HG03108 (cell line): Measurements from ENCODE around the gene ID3.
"Not testable (repeated sequence)": the region's sequence is repeated elsewhere in the genome, so short reads cannot be mapped to it uniquely, and the experiment has no call there.

Source experiments
- ATAC-seq: cut with Tn5 transposase; IDR thresholded peaks from one replicate; pipeline ENCODE4 v1.9.1; 2021; ENCODE audit warnings: moderate library complexity; ENCODE audit not compliant: unreplicated experiment

The ID3 gene

DNA sequence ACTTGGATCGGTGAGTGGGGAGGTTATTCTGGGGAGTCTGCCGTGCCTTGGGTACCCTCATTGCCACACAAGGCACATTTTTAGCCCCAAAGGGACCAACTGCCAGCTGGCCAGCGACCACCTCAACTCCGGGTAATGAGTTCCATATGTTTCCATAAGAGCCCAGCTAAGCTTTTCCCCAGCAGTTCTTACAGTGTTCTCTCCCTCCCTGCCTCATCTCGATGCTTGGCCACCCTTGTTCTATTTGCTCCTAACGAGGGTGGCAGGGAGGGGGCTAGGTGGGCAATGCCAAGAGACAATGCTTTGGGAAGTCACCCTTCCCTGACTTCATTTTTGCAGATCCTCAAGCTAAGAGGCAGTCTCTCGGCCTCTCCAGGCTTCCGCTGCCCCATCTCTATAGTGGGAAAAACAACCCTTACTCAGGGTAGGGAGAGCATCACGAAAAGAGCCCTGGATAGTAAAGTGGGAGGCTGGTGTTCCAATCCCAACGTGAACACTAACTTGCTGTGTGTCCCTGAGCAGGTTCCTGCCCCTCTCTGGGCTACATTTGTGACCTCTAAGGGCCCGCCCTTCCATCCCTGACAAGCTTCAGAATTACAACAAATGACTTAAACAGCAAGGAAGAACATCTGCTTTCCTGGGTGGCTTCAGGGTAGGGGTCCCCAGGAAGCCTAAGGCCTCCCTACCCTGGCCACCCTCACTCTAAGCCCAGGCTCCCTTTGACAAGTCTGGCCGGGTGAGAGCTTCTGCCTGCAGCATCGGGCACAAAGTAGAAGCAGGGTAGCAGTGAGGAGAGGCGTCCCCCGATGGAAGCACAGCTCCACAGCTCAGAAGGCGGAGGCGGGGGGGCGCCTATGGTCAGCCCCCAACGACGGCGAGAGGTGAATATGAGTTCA is 5.8 kb downstream of the ID3 start:
- no peak for ATAC-seq

DNA sequence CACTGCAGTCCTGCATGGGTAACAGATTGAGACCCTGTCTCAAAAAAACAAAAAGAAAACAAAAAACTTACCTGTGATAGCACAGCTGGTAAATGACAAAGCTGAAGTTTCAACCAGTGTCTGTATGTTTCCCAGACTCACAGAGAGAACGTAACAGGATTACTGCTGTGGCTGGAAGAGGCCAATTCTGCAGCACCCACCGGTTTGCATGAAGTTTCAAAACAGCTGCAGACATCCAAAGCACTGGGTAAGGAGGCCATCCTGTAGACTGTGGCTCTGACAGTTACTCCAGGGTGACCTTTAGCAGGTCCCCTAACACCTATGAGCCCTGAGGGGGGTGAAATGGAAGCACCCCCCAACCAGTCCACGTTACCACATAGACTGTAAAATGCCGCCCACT is 7.5 kb downstream of the ID3 start:
- ATAC-seq: no peak

DNA sequence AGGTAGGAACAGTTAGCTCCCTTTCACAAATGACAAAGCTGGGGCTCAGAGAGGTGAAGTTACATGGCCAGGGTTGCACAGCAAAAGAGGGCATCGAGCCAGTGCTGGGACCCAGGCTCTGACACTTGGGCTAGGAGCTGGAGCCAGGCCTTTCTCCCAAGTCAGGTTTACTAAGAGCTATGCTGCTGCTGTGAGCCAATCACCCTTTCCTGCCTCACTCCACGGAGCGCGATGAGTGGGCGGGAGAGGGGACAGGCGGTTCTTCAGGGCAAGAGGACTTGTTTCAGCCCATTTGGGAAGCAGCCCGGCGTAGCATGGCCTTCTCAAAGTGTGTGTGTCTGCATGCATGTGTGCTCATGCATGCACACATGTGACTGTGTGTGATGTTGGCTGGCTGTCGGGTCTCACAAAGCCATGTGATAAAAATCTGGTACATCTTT is 10.6 kb downstream of the ID3 start:
- no peak for ATAC-seq

DNA sequence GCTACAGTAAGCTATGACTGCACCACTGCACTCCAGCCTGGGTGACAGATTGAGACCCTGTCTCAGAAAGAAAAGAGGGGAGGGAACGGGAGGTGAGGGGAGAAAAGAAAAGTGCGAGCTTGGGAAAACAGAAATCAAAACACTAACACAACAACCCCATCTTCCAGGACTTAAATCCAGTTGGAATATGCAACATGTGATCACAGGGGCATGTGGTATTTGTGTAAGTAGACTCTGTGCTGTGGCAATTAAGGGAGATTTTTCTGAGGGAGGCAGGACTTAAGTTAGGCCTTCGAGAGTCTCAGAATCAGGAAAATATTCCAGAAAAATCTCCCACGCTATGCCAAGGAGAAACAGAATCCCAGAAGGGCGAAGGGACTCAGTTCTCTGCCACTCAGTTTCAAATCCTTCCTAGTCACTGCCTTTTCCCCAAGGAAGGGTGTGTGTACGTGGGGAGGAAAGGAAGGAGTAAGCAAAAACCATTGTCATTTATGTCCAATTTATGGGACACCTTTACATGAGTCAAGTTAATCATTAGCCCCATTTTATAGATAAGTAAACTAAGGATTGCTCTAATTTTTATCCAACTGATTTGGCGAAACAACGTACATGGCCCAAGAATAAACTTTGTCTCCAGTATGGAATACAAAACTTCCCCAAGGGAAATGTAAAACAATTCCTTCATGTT is 12.3 kb downstream of the ID3 start:
- no peak for ATAC-seq

DNA sequence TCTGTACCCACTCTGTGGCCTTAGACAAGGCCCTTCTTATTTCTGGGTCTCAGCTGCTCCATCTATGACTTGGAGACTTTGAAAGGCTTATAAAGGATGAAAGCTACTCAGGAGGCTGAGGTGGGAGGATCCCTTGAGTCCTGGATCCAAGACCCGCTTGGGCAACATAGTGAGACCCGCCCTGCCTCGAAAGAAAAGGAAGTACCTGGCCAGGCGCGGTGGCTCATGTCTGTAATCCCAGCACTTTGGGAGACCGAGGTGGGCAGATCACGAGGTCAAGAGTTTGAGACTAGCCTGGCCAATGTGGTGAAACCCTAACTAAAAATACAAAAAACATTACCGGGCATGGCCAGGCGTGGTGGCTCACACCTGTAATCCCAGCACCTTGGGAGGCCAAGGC is 13.4 kb downstream of the ID3 start:
- ATAC-seq: no peak

DNA sequence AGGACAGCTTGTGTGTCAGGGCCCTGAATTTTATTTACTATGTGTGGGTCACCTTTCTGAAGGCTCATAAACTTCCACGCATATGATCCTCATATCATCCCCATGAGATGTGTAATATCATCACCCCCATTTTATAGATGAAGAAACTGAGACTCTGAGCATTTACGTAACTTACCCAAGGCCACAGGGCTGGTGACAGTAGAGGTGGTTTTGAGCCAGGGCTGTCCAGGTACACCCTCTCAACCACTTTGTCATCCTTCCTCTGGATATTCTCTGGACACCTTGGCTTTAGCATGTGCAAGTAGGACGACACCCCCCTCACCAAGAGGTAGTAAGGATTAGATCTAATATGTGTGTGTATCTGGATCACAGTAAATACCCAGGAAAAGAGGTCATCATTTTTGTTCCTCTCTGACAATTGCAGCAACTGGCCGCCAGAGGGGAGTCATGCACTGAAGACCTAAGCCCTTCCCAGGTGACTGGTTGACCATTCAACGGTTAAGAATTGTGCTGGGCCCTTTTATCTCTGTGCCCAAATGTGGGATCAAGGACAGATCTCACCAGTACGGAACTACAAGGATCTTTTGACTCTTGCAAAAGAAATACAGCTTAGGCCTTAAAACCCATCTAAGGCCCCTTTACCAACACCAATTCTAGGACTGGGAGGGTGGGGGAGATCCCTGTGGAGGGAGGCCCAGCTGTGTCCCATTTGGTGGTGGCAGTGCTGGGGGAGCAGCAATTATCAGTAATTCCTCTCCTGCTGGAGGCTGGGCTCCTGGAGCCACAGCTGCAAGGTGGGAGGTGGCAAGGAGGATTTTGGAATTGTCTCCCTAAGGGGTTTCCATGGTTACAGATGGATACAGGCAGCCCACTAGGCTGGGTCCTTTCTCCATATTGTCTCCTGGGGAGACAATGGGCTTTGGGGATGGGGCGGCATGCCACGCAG is 14.6 kb downstream of the ID3 start:
- no peak for ATAC-seq

DNA sequence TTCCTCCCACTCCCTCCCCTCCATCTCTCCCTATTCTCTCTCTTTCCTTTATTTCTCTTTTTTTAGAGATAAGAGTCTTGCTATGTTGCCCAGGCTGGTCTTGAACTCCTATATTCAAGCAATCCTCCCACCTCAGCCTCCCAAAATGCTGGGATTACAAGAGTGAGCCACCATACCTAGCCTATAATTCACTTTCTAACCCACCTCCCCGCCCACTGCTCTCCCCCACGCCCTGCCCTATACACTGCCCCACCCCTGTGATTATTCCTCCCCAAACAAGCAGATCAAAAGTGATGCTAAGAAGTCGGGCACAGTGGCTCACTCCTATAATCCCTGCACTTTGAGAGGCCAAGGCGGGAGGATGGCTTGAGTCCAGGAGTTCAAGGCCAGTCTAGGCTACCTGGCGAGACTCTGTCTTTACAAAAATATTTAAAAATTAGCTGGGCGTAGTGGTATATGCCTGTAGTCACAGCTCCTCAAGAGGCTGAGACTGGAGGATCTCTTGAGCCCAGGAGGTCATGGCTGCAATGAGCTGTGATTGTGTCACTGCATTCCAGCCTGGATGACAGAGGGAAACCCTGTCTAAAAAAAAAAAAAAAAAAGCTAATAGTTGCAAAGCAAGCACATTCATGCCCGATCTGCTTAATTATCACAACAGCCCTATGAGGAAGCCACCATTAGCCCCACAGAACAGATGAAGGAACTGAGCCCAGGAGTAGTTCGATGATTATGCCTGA is 15.4 kb downstream of the ID3 start:
- no peak for ATAC-seq

DNA sequence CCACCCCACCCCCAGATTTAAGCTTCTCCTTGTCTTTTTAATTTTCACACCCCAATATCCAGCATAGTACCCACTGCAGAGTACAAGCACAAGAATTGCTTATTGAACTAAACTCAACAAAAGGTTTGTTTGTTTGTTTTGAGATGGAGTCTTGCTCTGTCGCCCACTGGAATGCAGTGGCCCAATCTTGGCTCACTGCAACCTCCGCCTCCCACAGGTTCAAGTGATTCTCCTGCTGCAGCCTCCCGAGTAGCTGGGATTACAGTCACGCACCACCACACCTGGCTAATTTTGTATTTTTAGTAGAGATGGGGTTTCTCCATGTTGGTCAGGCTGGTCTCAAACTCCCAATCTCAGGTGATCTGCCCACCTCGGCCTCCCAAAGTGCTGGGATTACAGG is 16.4 kb downstream of the ID3 start:
- ATAC-seq: not testable (repeated sequence)

DNA sequence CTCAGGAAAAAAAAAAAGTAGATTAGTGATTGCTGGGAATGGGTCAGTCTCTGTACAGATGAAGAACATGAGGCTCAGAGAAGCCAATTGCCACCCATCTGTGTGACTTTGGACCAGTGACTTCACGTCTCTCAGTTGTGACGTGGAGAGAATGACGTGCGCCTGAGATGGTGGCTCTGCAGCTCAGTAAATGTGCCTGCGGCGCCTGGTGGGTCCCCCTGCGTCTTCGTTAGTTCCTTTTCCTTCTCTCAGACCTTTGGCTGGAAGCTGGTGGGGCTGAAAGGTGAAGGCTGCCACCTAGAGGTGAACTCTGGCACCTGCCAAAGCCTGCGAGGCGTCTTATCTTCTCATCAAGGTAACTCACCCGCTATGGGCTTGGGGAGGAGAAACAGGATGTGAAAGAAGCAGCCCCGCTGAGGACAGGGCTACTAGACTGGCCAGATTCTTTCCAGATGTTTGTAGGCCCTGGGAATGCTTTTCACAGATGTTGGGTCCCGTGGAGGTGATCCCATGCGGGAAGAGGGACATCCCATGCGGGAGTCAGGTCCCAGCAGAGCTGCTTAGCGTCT is 19.5 kb downstream of the ID3 start:
- ATAC-seq: peak; percentile 67

DNA sequence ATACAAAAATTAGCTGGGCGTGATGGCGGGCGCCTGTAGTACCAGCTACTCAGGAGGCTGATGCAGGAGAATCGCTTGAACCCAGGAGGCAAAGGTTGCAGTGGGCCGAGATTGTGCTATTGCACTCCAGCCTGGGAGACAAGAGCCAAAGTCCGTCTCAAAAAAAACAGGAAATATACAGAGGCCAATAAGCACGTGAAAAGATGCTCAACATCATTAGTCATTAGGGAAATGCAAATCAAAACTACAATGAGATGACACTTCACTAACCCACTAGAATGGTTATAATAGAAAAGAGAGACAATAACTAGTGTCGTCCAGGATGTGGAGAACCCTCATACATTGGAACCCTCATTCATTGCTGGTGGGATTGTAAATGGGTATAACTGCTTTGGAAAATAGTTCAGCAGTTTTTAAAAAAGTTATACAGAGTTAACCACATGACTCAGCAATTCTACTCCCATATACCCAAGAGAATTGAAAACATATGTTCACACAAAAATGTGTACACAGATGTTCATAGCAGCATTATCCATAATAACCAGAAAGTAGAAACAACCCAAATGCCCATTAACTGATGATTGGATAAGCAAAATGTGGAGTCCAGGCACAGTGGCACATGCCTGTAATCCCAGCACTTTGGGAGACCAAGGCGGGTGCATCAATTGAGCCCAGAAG is 21.9 kb downstream of the ID3 start:
- ATAC-seq: no peak

DNA sequence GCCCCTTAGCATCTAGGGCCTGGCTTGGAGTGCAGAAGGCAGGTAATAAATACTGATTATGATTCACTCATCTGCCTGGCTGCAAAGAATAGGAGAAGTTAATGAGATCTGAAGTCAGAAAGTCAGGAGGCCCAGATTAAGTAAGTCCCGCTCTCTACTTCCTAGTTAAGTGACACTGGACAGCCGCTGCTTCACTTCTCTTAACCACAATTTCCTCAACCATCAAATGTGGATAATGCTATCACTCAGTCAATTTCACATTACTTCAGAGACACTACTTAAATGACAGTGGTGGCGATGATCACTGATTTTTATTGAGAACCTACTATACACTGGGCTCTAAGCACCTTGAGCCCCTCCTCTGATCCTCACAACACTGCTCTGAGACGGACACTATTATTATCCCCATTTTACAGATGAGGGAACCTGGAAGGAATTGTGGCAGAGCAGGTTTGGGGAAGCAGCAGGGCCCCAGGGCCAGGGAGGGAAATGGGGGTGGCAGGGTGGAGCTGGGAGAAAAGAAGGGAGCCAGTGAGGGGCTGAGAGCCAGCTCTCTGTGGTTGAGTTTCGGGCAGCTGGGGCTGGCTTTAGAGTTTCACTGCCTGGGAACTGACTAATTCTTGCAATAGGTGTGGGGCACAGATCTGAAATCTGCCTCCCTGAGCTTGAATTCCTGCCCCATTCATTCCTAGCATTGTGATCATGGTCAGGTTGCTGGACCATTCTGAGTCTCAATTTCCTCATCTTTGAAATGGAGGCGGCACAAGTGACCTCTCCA is 25.9 kb downstream of the ID3 start:
- no peak for ATAC-seq

DNA sequence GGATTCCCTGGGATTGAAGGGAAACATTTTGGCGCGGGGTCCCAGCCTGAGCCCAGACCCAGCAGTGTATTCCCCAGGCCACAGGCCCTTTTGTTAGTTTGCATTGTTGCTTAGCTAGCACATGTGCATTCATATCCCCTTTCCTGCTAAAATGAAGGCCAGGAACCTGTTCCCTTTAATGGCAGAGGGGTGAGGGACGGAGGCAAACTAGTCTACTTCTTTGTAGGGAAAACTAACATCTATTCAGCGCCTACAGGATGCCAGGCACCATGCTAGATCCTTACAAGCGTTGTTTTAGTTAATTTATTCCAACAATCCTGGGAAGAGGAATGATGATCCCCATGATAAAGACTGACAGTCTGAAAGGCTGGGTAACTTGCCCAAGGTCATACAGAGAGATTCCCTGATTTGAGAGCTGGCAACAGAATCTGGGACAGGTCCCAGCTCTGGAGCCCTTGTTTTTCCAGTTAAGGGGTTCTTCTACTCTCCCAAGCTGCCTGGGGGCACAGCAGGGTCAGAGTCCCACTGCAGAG is 27.7 kb downstream of the ID3 start:
- no peak for ATAC-seq

DNA sequence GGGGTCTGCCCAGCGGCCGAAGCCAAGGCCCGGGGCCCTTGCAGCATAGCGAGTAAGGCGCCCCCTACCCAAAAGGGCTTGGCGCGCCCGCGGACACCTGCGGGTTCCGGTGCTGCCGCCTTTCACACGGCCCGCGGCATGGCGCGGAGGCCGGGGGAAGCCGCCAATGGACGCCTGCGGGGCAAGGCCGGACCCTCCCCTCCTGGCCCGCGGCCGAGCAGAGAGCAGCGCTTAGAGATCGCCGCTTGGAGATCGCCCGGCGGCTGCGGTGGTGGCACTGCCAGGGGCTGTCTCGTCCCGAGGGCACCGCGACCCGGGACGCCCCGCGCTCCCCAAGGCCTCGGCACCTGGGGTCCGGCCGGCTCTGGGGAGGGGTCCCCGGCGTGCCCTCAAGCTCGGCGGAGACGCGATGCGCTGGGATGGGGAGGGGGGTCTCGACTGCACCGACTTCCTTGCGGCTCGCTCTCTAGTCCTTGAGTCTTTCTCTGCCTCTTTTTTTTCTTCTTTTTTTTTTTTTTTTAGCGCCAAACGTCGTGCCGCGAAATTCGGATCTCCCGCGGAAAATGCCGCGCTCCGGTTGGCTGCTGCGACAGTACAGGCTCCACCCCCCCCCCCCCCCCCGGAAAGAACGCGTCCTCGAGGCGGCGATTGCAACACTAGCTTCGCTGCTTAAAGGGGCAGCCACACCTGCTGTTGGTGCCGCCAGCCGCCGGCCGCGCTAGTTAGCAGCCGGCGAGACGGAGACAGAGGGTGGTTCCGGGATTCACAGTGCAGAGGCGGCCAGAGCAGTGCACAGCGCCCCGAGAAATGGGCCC is 28.3 kb downstream of the ID3 start, which contains the start of gene E2F2:
Gene E2F2 (minus strand): TSS at position 487 of the 815 bp plus-strand sequence. CDS start 440 bp downstream, at position 47.
- peak; percentile 43 for ATAC-seq

DNA sequence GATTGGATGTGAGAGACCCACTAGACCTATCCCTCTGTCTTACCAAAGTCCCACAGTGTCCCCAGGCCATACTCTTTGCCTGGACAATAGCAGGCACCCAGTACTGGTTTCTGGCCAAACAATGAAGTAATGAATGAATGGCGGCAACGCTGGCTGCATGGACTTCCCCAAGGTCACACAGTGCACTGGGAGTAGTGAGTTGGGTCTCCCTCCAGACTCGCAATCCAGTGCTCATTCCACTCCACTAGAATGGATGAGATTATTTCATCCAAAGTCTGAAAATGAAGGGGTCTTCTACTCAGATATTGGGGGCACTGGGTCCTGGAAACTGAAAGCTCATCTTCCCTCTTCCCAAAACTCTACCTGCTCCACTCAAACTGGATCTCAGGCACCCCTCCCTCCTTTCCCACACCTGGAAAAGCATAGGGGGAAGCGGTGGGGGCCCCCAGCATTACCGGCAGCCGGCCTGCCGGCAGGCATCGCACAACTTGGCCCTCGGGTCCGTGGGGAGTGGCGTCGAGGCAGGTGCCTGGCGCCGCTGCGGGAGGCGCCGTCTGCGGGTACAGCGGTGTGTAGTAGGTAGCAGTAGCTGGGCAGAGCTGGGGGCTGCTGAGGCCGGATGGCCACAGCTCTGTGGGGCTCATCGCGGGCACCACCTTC is 29.1 kb downstream of the ID3 start:
- ATAC-seq: no peak

DNA sequence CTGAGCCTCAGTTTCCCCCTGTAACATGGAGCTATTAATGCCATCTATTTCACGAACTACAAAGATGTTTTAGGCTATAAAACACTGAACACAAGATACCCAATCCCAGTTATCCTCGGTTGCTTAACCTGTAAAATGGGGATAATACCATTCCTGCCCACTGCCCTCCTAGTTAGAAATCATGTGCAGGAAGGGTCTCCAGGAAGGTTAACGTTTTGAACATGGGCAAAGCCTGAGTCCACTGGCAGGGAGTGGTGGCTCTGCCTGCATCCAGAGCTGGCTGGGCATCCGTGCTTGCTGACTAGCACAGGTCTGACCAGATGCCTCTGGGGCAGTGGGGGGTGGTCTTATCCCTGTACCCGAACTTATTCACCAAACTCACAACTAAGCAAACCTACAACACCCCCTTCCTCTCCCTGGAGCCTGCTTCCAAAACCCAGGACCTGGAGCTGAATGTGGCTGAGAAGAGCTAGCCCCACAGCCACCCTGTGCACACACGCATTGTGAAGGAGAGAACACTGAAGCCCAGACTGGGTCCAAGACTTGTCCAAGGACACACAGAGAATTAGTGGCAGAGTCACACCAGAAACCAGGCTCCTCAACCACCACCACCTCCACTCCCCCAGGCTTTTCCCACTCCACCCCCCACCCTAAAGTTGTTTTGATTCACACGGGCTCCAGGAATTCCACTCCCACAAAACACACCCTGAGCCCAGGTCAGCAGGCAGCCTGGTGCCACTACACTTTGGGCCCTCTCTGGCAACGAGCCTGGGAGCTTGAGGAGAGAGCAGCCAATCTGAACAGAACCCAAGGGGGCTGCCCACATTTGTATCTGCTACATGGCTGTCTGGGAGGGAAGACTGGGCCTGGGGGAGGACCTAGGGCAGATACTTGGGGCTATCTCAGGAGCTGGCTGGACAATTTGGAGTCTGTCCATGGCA is 29.9 kb downstream of the ID3 start:
- no peak for ATAC-seq
